GM23338 (cell line): ENCODE results near the gene MAD1L1. TPM values are rescaled to one million over a fixed set of nuclear protein-coding genes. Genes with fewer than 3 reads are reported as not detected.

Source experiments
- ATAC-seq: fragments of 200-7000 bp; cut with Tn5 transposase; 3 replicates; pipeline ENCODE4 v1.9.1; 2020
- DNase-seq: peaks from one replicate; pipeline ENCODE4 v3.0.0-alpha.2; 2015; ENCODE audit warnings: low spot score
- H2AFZ ChIP-seq: fragments of 200-600 bp; sonication (generic); 2 replicates; pipeline ENCODE4 v1.8.0; 2016; ENCODE audit warnings: antibody characterized with exemption, mild to moderate bottlenecking, moderate library complexity
- H3F3A ChIP-seq: fragments of 200-600 bp; sonication (generic); replicated peaks from 2 replicates; pipeline ENCODE4 v1.8.0; 2017; ENCODE audit warnings: antibody characterized with exemption, mixed run types, low read depth
- H3K27ac ChIP-seq: fragments of 200-600 bp; sonication (generic); 2 replicates; pipeline ENCODE4 v1.6.1; 2016; ENCODE audit warnings: low read depth
- H3K27me3 ChIP-seq: fragments of 200-600 bp; sonication (generic); 2 replicates; pipeline ENCODE4 v1.8.0; 2016; ENCODE audit warnings: mild to moderate bottlenecking, mixed run types, moderate library complexity; ENCODE audit not compliant: insufficient read depth
- H3K36me3 ChIP-seq: fragments of 200-600 bp; sonication (generic); 2 replicates; pipeline ENCODE4 v1.8.0; 2016; ENCODE audit warnings: mild to moderate bottlenecking; ENCODE audit not compliant: insufficient read depth
- H3K4me1 ChIP-seq: fragments of 200-600 bp; sonication (generic); 2 replicates; pipeline ENCODE4 v1.8.0; 2016; ENCODE audit warnings: mild to moderate bottlenecking, moderate library complexity; ENCODE audit not compliant: insufficient read depth
- H3K4me2 ChIP-seq: fragments of 200-600 bp; sonication (generic); 2 replicates; pipeline ENCODE4 v1.7.1; 2017; ENCODE audit warnings: mixed run types
- H3K4me3 ChIP-seq: fragments of 200-600 bp; sonication (generic); 2 replicates; pipeline ENCODE4 v1.6.1; 2016; ENCODE audit warnings: mixed run types
- H3K79me2 ChIP-seq: fragments of 200-600 bp; sonication (generic); replicated peaks from 2 replicates; pipeline ENCODE4 v1.8.0; 2017; ENCODE audit warnings: mild to moderate bottlenecking; ENCODE audit not compliant: insufficient read depth
- H3K9me2 ChIP-seq: fragments of 200-600 bp; sonication (generic); 2 replicates; pipeline ENCODE4 v1.8.0; 2017; ENCODE audit not compliant: insufficient read depth
- H4K20me1 ChIP-seq: fragments of 200-600 bp; sonication (generic); replicated peaks from 2 replicates; pipeline ENCODE4 v1.8.0; 2017; ENCODE audit warnings: mild to moderate bottlenecking; ENCODE audit not compliant: insufficient read depth
- H3K27ac Mint-ChIP-seq: 2 replicates; pipeline ENCODE4 v1.8.0; 2020; ENCODE audit warnings: inconsistent platforms, mild to moderate bottlenecking, moderate library complexity, mixed read lengths
- H3K27me3 Mint-ChIP-seq: 3 replicates; pipeline ENCODE4 v1.8.0; 2022; ENCODE audit warnings: low read depth, mild to moderate bottlenecking, moderate library complexity, mixed read lengths, inconsistent platforms; ENCODE audit not compliant: insufficient read depth, poor library complexity
- H3K36me3 Mint-ChIP-seq: 3 replicates; pipeline ENCODE4 v1.8.0; 2021; ENCODE audit warnings: low read depth, mild to moderate bottlenecking, inconsistent platforms, moderate library complexity, mixed read lengths
- H3K4me1 Mint-ChIP-seq: 3 replicates; pipeline ENCODE4 v1.8.0; 2020; ENCODE audit warnings: mild to moderate bottlenecking, inconsistent platforms, mixed read lengths
- H3K4me3 Mint-ChIP-seq: 3 replicates; pipeline ENCODE4 v1.8.0; 2021; ENCODE audit warnings: moderate library complexity, mild to moderate bottlenecking, inconsistent platforms, mixed read lengths
- H3K9me3 Mint-ChIP-seq: 3 replicates; pipeline ENCODE4 v1.8.0; 2020; ENCODE audit warnings: moderate library complexity, mild to moderate bottlenecking, inconsistent platforms, mixed read lengths
- CREB1 ChIP-seq: fragments of 250-450 bp; sonication (Bioruptor Pico); IDR thresholded peaks from 2 replicates; pipeline ENCODE4 v1.5.0; 2020; ENCODE audit warnings: low read depth, mild to moderate bottlenecking, moderate library complexity
- CTCF ChIP-seq, 2 experiments: fragments of 200-600 bp in 1 of 2; sonication (generic) in 1 of 2; conservative IDR thresholded peaks; 2 replicates each; pipeline versions ENCODE4 v1.5.1 to v1.6.1; 2016 to 2017; ENCODE audit warnings: antibody characterized with exemption in 2 of 2, low read depth in 2 of 2, mild to moderate bottlenecking in 2 of 2, moderate library complexity in 1 of 2
- EZH2 ChIP-seq: fragments of 200-600 bp; sonication (generic); IDR thresholded peaks from one replicate; pipeline ENCODE4 v1.8.0; 2017; ENCODE audit warnings: antibody characterized with exemption, mild to moderate bottlenecking, low read depth; ENCODE audit not compliant: unreplicated experiment
- EZH2phosphoT487 ChIP-seq: fragments of 200-600 bp; sonication (generic); IDR thresholded peaks from one replicate; pipeline ENCODE4 v1.8.1; 2018; ENCODE audit warnings: antibody characterized with exemption; ENCODE audit not compliant: unreplicated experiment
- JUNB ChIP-seq: IDR thresholded peaks from one replicate; pipeline ENCODE4 v1.6.1; 2016; ENCODE audit warnings: antibody characterized with exemption; ENCODE audit not compliant: unreplicated experiment
- NANOG ChIP-seq: IDR thresholded peaks from 2 replicates; pipeline ENCODE4 v1.6.1; 2016; ENCODE audit warnings: antibody characterized with exemption, borderline replicate concordance
- POLR2AphosphoS5 ChIP-seq: IDR thresholded peaks from 2 replicates; pipeline ENCODE4 v1.6.1; 2016; ENCODE audit warnings: antibody characterized with exemption, low read depth
- ZNF114 ChIP-seq: fragments of 250-450 bp; sonication (Bioruptor Pico); IDR thresholded peaks from 2 replicates; pipeline ENCODE4 v1.5.0; 2020; ENCODE audit warnings: mild to moderate bottlenecking, moderate library complexity
- ZNF462 ChIP-seq: fragments of 250-450 bp; sonication (Bioruptor Pico); IDR thresholded peaks from 2 replicates; pipeline ENCODE4 v1.5.0; 2020; ENCODE audit warnings: mild to moderate bottlenecking, moderate library complexity
- polyA plus RNA-seq: library from polyadenylated mRNA; unstranded; fragments of >200 nt; fragmentation: Nextera tagmentation; extraction: Ambion mirVana; gene quantifications from 2 replicates; pipeline ENCODE4 v1.2.1, GENCODE V29; 2016
- total RNA-seq: library from RNA; depleted of rRNA; stranded (reverse); fragments of >200 nt; shearing (Covaris generic); gene quantifications from 2 replicates; pipeline ENCODE4 v1.2.3, GENCODE V29; 2014

MAD1L1 gene
- total and polyA plus RNA-seq, 2 experiments from 2014 or later: 40.3 to 59.3 TPM

- TF ChIP-seq ZNF462 (CRISPR knock-in tag): no peak
- TF ChIP-seq EZH2phosphoT487: no peak
- no peak for TF ChIP-seq NANOG
- TF ChIP-seq ZNF114: no peak
Observed at GRCh38 chr7:2050511-2050866, 182.3 kb downstream of the MAD1L1 start (continued).

- ATAC-seq: no peak
- Histone ChIP-seq H3K27me3 (no peaks in the 10 kb centered on the region), H3K36me3 (no peaks in the 10 kb centered on the region), H3F3A (no peaks in the 10 kb centered on the region), H3K27ac (no peak overlapping the region), H3K9me2 (no peaks in the 10 kb centered on the region), H2AFZ (no peak overlapping the region), H4K20me1 (no peaks in the 10 kb centered on the region), H3K4me2 (no peak overlapping the region), H3K4me3 (no peak overlapping the region), H3K4me1 (no peaks in the 10 kb centered on the region), H3K79me2 (no peaks in the 10 kb centered on the region)
- Mint-ChIP-seq H3K4me3 (no peak overlapping the region), H3K27me3 (peaks cover 14% of the 10 kb centered on the region), H3K4me1 (peaks cover 10% of the 10 kb centered on the region), H3K36me3 (peaks cover 3% of the 10 kb centered on the region; the same call in 1 of the 3 replicates), H3K9me3 (no peaks in the 10 kb centered on the region), H3K27ac (no peak overlapping the region)
- DNase-seq: no peak
- TF ChIP-seq EZH2 (no peak), ZNF114 (no peak), POLR2AphosphoS5 (no peak), JUNB (no peak), CTCF (conservative IDR thresholded peaks at IDR 0.05; ENCODE audit: low read depth in 2 of 2) (no peak), EZH2phosphoT487 (no peak), CREB1 (CRISPR knock-in tag) (no peak)
Observed at GRCh38 chr7:2049782-2050510, 182.8 kb downstream of the MAD1L1 start.
